Smooth muscle cell (in vitro differentiated cells): ENCODE data around the gene APOBEC3C. TPM values are rescaled to one million over a fixed set of nuclear protein-coding genes. Genes with fewer than 3 reads are reported as not detected.

Source experiments
- DNase-seq: peaks from one replicate; lab custom pipeline; 2025; ENCODE audit not compliant: unreplicated experiment; lab: John Stamatoyannopoulos, UW
- H2AFZ ChIP-seq: fragments of 200-600 bp; sonication (generic); 2 replicates; pipeline ENCODE4 v1.6.0; 2016; ENCODE audit warnings: antibody characterized with exemption, low read depth, mild to moderate bottlenecking
- H3F3A ChIP-seq: fragments of 200-600 bp; sonication (generic); 2 replicates; pipeline ENCODE4 v1.6.0; 2017; ENCODE audit warnings: antibody characterized with exemption, low read depth
- H3K27ac ChIP-seq: fragments of 200-600 bp; sonication (generic); 2 replicates; pipeline ENCODE4 v1.5.1; 2016; ENCODE audit warnings: low read depth, mild to moderate bottlenecking
- H3K27me3 ChIP-seq: fragments of 200-600 bp; sonication (generic); 2 replicates; pipeline ENCODE4 v1.6.1; 2016; ENCODE audit warnings: low read depth, mild to moderate bottlenecking
- H3K36me3 ChIP-seq: fragments of 200-600 bp; sonication (generic); 2 replicates; pipeline ENCODE4 v1.5.1; 2016; ENCODE audit warnings: low read depth
- H3K4me1 ChIP-seq: fragments of 200-600 bp; sonication (generic); 2 replicates; pipeline ENCODE4 v1.5.1; 2016; ENCODE audit warnings: low read depth
- H3K4me2 ChIP-seq: fragments of 200-600 bp; sonication (generic); 2 replicates; pipeline ENCODE4 v1.6.0; 2016; ENCODE audit warnings: mild to moderate bottlenecking
- H3K4me3 ChIP-seq: fragments of 200-600 bp; sonication (generic); 2 replicates; pipeline ENCODE4 v1.5.1; 2016; ENCODE audit warnings: mild to moderate bottlenecking
- H3K79me2 ChIP-seq: fragments of 200-600 bp; sonication (generic); 2 replicates; pipeline ENCODE4 v1.6.0; 2016; ENCODE audit warnings: low read depth, mild to moderate bottlenecking
- H3K9ac ChIP-seq: fragments of 200-600 bp; sonication (generic); 2 replicates; pipeline ENCODE4 v1.6.0; 2016; ENCODE audit warnings: low read depth
- H3K9me3 ChIP-seq: fragments of 200-600 bp; sonication (generic); replicated peaks from 2 replicates; pipeline ENCODE4 v1.5.1; 2016; ENCODE audit warnings: low read depth
- H4K20me1 ChIP-seq: fragments of 200-600 bp; sonication (generic); 2 replicates; pipeline ENCODE4 v1.6.0; 2016; ENCODE audit warnings: low read depth
- CTCF ChIP-seq: fragments of 200-600 bp; sonication (generic); IDR thresholded peaks from 2 replicates; pipeline ENCODE4 v1.5.1; 2017; ENCODE audit warnings: borderline replicate concordance, mild to moderate bottlenecking, antibody characterized with exemption; ENCODE audit not compliant: insufficient read depth, poor library complexity, severe bottlenecking
- WGBS: methylation state at CpG from one replicate; pipeline ENCODE4 v1.1.7; 2016; ENCODE audit warnings: low lambda C conversion rate; 5-methylcytosine and 5-hydroxymethylcytosine counted together
- polyA plus RNA-seq: library from polyadenylated mRNA; unstranded; fragments of >200 nt; fragmentation: Nextera tagmentation; extraction: Ambion mirVana; gene quantifications from 2 replicates; pipeline ENCODE4 v1.2.1, GENCODE V29; 2016
- total RNA-seq: library from RNA; depleted of rRNA; stranded (reverse); fragments of >200 nt; gene quantifications from 2 replicates; pipeline ENCODE4 v1.2.3, GENCODE V29; 2014

The APOBEC3C gene
- total and polyA plus RNA-seq, 2 experiments from 2014 or later, result 5.3 to 38.0 TPM

GRCh38 chr22:38971202-38971601 lies 42.9 kb upstream of the APOBEC3C start:
- H3K9ac ChIP-seq, result no peak overlapping the region
- no peak for TF ChIP-seq CTCF
- no peak overlapping the region for H2AFZ ChIP-seq
- H3K36me3 ChIP-seq, result no peaks in the 10 kb centered on the region
- no peaks in the 10 kb centered on the region for H3K4me1 ChIP-seq
- no peaks in the 10 kb centered on the region for H4K20me1 ChIP-seq
- no peak for DNase-seq
- no peaks in the 10 kb centered on the region for H3K9me3 ChIP-seq
- no peaks in the 10 kb centered on the region for H3K79me2 ChIP-seq
- H3F3A ChIP-seq, result no peaks in the 10 kb centered on the region
- H3K4me2 ChIP-seq, result no peak overlapping the region
- H3K27ac ChIP-seq, result no peak overlapping the region
- H3K4me3 ChIP-seq, result no peak overlapping the region
- WGBS, result 93% methylated on average over 5 of the region's 5 CpGs
- H3K27me3 ChIP-seq, result no peaks in the 10 kb centered on the region

GRCh38 chr22:38971791-38972190 lies 42.3 kb upstream of the APOBEC3C start:
- Histone ChIP-seq H3K4me3 (no peak overlapping the region), H3F3A (no peaks in the 10 kb centered on the region), H4K20me1 (no peaks in the 10 kb centered on the region), H3K9me3 (no peaks in the 10 kb centered on the region), H3K9ac (no peak overlapping the region), H3K27ac (no peak overlapping the region), H3K4me1 (no peaks in the 10 kb centered on the region), H3K79me2 (no peaks in the 10 kb centered on the region), H3K27me3 (no peaks in the 10 kb centered on the region), H3K36me3 (no peaks in the 10 kb centered on the region), H2AFZ (no peak overlapping the region), H3K4me2 (no peak overlapping the region)
- DNase-seq, result no peak
- no peak for TF ChIP-seq CTCF
- WGBS, result 92% methylated on average over 3 of the region's 3 CpGs

GRCh38 chr22:38972558-38972957 lies 41.5 kb upstream of the APOBEC3C start:
- 94% methylated on average over 5 of the region's 5 CpGs for whole genome bisulfite sequencing
- H3K9ac ChIP-seq, result no peak overlapping the region

More at GRCh38 chr22:38972558-38972957, 41.5 kb upstream of the APOBEC3C start:
- Histone ChIP-seq H3K27ac (no peak overlapping the region), H2AFZ (no peak overlapping the region), H3K79me2 (no peaks in the 10 kb centered on the region), H3K4me2 (no peak overlapping the region), H3K36me3 (no peaks in the 10 kb centered on the region), H3K27me3 (no peaks in the 10 kb centered on the region), H3F3A (no peaks in the 10 kb centered on the region), H4K20me1 (no peaks in the 10 kb centered on the region), H3K9me3 (no peaks in the 10 kb centered on the region), H3K4me3 (no peak overlapping the region), H3K4me1 (no peaks in the 10 kb centered on the region)
- no peak for DNase-seq
- TF ChIP-seq CTCF, result no peak
